OCI-LY7 (cell line): Measurements from ENCODE around the gene SPRING1. TPM values are rescaled to one million over a fixed set of nuclear protein-coding genes. Genes with fewer than 3 reads are reported as not detected.

Experiments used
- BruUV-seq: library from RNA; stranded (reverse); fragments of 400-500 nt; replicated peaks from 2 replicates; lab custom pipeline; 2021; lab: Mats Ljungman, UMichigan
- CTCF ChIA-PET: fragments of 300-600 bp; sonication (Branson Sonifier 250); formaldehyde crosslinking; loops from one replicate; lab custom pipeline; 2022; ENCODE audit warnings: antibody characterized with exemption; ENCODE audit not compliant: unreplicated experiment; lab: Charles Lee
- POLR2A ChIA-PET: fragments of 300-600 bp; sonication (Branson Sonifier 250); formaldehyde crosslinking; loops from one replicate; lab custom pipeline; 2022; ENCODE audit warnings: antibody characterized with exemption; lab: Charles Lee
- DNase-seq: peaks from one replicate; pipeline ENCODE4 v3.0.0-alpha.2; 2015; ENCODE audit warnings: low spot score
- H2AFZ ChIP-seq: fragments of 200-600 bp; sonication (generic), shearing (Covaris generic); 2 replicates; pipeline ENCODE4 v1.6.1; 2014; ENCODE audit warnings: mild to moderate bottlenecking, antibody characterized with exemption, low read length, moderate library complexity
- H3K27ac ChIP-seq: fragments of 200-600 bp; sonication (generic); 2 replicates; pipeline ENCODE4 v1.5.1; 2014; ENCODE audit warnings: mixed run types, low read depth, mild to moderate bottlenecking, moderate library complexity, low read length, inconsistent platforms; ENCODE audit not compliant: poor library complexity, severe bottlenecking
- H3K36me3 ChIP-seq: fragments of 200-600 bp; sonication (generic); 2 replicates; pipeline ENCODE4 v1.6.1; 2014; ENCODE audit warnings: mild to moderate bottlenecking, antibody characterized with exemption, low read length, moderate library complexity, mixed read lengths; ENCODE audit not compliant: insufficient read depth
- H3K4me1 ChIP-seq: fragments of 200-600 bp; sonication (generic); 2 replicates; pipeline ENCODE4 v1.5.1; 2014; ENCODE audit warnings: mild to moderate bottlenecking, low read length; ENCODE audit not compliant: insufficient read depth, poor library complexity, severe bottlenecking
- H3K4me2 ChIP-seq: fragments of 200-600 bp; sonication (generic); 2 replicates; pipeline ENCODE4 v1.6.1; 2014; ENCODE audit warnings: mild to moderate bottlenecking, low read length
- H3K4me3 ChIP-seq: fragments of 200-600 bp; sonication (generic); 2 replicates; pipeline ENCODE4 v1.5.1; 2014; ENCODE audit warnings: mild to moderate bottlenecking, low read depth, low read length; ENCODE audit not compliant: poor library complexity, severe bottlenecking
- H3K79me2 ChIP-seq: fragments of 200-600 bp; sonication (generic); 2 replicates; pipeline ENCODE4 v1.6.1; 2016; ENCODE audit warnings: low read depth, mild to moderate bottlenecking, low read length, moderate library complexity, mixed read lengths; ENCODE audit not compliant: insufficient read depth
- H3K9me2 ChIP-seq: fragments of 200-600 bp; sonication (generic); 2 replicates; pipeline ENCODE4 v1.6.1; 2016; ENCODE audit warnings: mild to moderate bottlenecking, low read length, mixed read lengths; ENCODE audit not compliant: insufficient read depth
- H3K9me3 ChIP-seq: fragments of 200-600 bp; sonication (generic); 2 replicates; pipeline ENCODE4 v1.6.1; 2014; ENCODE audit warnings: mild to moderate bottlenecking, mixed run types, low read length, mixed read lengths
- H4K20me1 ChIP-seq: fragments of 200-600 bp; sonication (generic); 2 replicates; pipeline ENCODE4 v1.6.1; 2014; ENCODE audit warnings: mild to moderate bottlenecking, antibody characterized with exemption, low read length, moderate library complexity, mixed read lengths; ENCODE audit not compliant: insufficient read depth
- CTCF ChIP-seq: fragments of 200-600 bp; sonication (generic); conservative IDR thresholded peaks from 2 replicates; pipeline ENCODE4 v1.5.1; 2014; ENCODE audit warnings: mild to moderate bottlenecking, antibody characterized with exemption, low read length, moderate library complexity, mixed read lengths
- EZH2phosphoT487 ChIP-seq: fragments of 200-600 bp; sonication (generic); IDR thresholded peaks from 2 replicates; pipeline ENCODE4 v1.6.1; 2018; ENCODE audit warnings: low read depth, borderline replicate concordance, mild to moderate bottlenecking, mixed run types, antibody characterized with exemption, low read length, moderate library complexity, mixed read lengths
- intact Hi-C: fragments of 100-400 bp; cut with micrococcal nuclease; formaldehyde crosslinking; loops from one replicate; pipeline ENCODE4 v1.10.0; 2022; ENCODE audit not compliant: unreplicated experiment
- total RNA-seq, 2 experiments: library from RNA; depleted of rRNA in 1 of 2; stranded (reverse); fragments of >200 nt in 1 of 2; shearing (Covaris generic) in 1 of 2; gene quantifications; 2 replicates each; pipeline ENCODE4 v1.2.3, GENCODE V29; 2014 to 2022

SPRING1 gene
- total RNA-seq, 2 experiments from 2014 or later = 65.1 to 75.5 TPM

- Histone ChIP-seq H3K79me2 (no peaks in the 10 kb centered on the region), H3K4me1 (no peaks in the 10 kb centered on the region), H2AFZ (no peak overlapping the region), H3K36me3 (peaks cover 70% of the 10 kb centered on the region), H3K27ac (no peak overlapping the region), H4K20me1 (no peaks in the 10 kb centered on the region), H3K4me2 (no peak overlapping the region), H3K4me3 (no peak overlapping the region), H3K9me2 (no peaks in the 10 kb centered on the region), H3K9me3 (no peaks in the 10 kb centered on the region)
- ChIA-PET POLR2A (interaction anchor here (0.6 to 0.8 kb wide), 2 partner anchors 49 to 169 kb away, joined by 3 read pairs; no protein-coding TSS in a partner anchor), CTCF (no interaction called here)
- BruUV-seq = no TSS peak
- DNase-seq = no peak
- intact Hi-C loops = no loop called here
- TF ChIP-seq CTCF (no peak), EZH2phosphoT487 (no peak)
These were observed 12.4 kb upstream of the SPRING1 start for GRCh38 chr12:116750298-116750697.

DNA sequence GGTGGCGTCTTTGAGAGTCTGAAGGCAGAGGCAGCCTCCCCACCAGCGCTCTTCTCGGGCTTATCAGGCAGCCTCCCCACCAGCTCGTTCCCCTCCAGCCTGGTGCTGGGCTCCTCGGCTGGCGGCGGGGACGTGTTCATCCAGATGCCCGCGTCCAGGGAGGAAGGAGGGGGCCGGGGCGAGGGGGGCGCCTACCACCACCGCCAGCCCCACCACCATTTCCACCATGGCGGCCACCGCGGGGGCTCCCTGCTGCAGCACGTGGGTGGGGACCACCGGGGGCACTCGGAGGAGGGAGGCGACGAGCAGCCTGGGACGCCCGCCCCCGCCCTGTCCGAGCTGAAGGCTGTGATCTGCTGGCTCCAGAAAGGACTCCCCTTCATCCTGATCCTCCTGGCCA is 12.0 kb upstream of the SPRING1 start:
- no peaks in the 10 kb centered on the region for H3K79me2 ChIP-seq
- no peak for TF ChIP-seq CTCF
- TF ChIP-seq EZH2phosphoT487 = no peak
- no peaks in the 10 kb centered on the region for H3K9me3 ChIP-seq
- ChIA-PET POLR2A (interaction anchor here (0.6 to 0.8 kb wide), 2 partner anchors 49 to 170 kb away, joined by 3 read pairs; no protein-coding TSS in a partner anchor), CTCF (no interaction called here)
- H3K9me2 ChIP-seq = no peaks in the 10 kb centered on the region
- no peak for DNase-seq
- H4K20me1 ChIP-seq = no peaks in the 10 kb centered on the region
- no peak overlapping the region for H3K4me3 ChIP-seq
- H3K27ac ChIP-seq = no peak overlapping the region
- no peak overlapping the region for H2AFZ ChIP-seq
- no TSS peak for BruUV-seq
- peaks cover 73% of the 10 kb centered on the region for H3K36me3 ChIP-seq
- H3K4me1 ChIP-seq = no peaks in the 10 kb centered on the region
- intact Hi-C loops = no loop called here
- no peak overlapping the region for H3K4me2 ChIP-seq

DNA sequence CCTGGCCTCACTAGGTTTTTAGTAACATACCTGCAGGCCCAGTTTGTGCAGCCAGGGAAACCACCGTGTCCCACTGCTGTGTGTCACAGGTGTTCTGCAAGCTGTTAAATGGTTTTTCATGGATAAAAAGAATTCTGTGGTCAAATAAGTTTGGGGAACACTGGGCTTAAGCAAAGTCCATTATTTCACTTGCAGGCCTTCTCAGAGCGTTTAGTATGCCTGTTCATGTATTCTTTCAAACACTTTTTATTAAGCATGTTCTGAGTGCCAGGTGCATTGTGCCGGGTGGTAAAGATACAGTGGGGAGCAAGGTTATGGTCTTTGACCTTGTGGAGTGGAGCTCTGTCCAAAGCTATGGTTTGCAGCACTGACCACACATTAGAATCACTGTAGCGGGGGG is 7.7 kb upstream of the SPRING1 start:
- no peak for DNase-seq
- Histone ChIP-seq H2AFZ (no peak overlapping the region), H3K27ac (no peak overlapping the region), H3K4me2 (no peak overlapping the region), H3K9me3 (no peaks in the 10 kb centered on the region), H4K20me1 (no peaks in the 10 kb centered on the region), H3K4me1 (peaks cover 5% of the 10 kb centered on the region), H3K79me2 (no peaks in the 10 kb centered on the region), H3K9me2 (no peaks in the 10 kb centered on the region), H3K36me3 (peaks cover 69% of the 10 kb centered on the region), H3K4me3 (no peak overlapping the region)
- intact Hi-C loops = no loop called here
- CTCF ChIA-PET = no interaction called here
- TF ChIP-seq EZH2phosphoT487 (no peak), CTCF (no peak)
- no TSS peak for BruUV-seq
- POLR2A ChIA-PET = no interaction called here
